ENCODE measurements around the gene ZGRF1.
"Not testable (repeated sequence)": the region's sequence is repeated elsewhere in the genome, so short reads cannot be mapped to it uniquely, and the experiment has no call there.

ZGRF1 gene

DNA sequence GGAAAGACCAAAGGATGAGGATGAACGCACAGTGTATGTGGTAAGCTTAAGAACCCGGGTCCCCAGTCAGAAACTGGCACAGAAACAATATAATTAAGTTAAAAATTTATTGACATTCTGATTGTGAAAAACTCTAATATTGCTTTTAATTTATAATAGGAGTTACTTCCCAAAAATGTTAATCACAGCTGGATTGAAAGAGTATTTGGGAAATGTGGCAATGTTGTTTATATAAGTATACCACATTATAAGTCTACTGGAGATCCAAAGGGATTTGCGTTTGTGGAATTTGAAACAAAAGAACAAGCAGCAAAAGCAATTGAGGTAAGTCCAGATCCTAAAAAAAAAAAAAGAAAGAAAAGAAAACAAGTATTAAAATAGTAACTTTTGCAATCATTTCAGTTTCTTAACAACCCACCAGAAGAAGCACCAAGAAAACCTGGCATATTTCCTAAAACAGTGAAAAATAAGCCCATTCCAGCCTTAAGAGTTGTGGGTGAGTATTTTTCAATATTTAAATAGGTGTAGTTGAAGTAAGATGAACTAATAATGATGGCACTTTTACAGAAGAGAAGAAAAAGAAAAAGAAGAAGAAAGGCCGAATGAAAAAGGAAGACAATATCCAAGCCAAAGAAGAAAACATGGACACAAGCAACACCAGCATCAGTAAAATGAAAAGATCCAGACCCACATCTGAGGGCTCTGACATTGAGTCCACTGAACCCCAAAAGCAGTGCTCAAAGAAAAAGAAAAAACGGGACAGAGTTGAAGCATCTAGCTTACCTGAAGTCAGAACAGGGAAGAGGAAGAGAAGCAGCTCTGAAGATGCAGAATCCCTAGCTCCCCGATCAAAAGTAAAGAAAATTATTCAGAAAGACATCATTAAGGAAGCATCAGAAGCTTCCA, 10.2 kb upstream of the ZGRF1 start:
- DNase-seq = no peak
- Histone ChIP-seq H4K20me1 (ENCODE audit: insufficient read depth, low read length) (no peaks in the 10 kb centered on the region), H3K4me3 (ENCODE audit: low read length) (no peak overlapping the region), H3K27ac (ENCODE audit: low read length) (no peak overlapping the region), H3F3A (ENCODE audit: insufficient read depth, low read length) (peaks cover 20% of the 10 kb centered on the region), H3K9me3 (replicated peaks; ENCODE audit: insufficient read depth, low read length) (no peaks in the 10 kb centered on the region), H3K27me3 (replicated peaks; ENCODE audit: insufficient read depth, low read length) (no peaks in the 10 kb centered on the region), H3K36me3 (replicated peaks; ENCODE audit: insufficient read depth, low read length) (peaks cover 13% of the 10 kb centered on the region), H3K4me2 (ENCODE audit: low read depth, low read length) (no peak overlapping the region), H2AFZ (ENCODE audit: low read length) (no peak overlapping the region), H3K9ac (ENCODE audit: low read length) (no peak overlapping the region), H3K4me1 (ENCODE audit: low read length) (peaks cover 10% of the 10 kb centered on the region; the same call in 1 of the 2 replicates), H3K79me2 (ENCODE audit: low read length) (peaks cover 5% of the 10 kb centered on the region; the same call in 1 of the 2 replicates), H3K9me2 (replicated peaks; ENCODE audit: insufficient read depth, low read length) (no peaks in the 10 kb centered on the region)
- TF ChIP-seq, protein P1, sequence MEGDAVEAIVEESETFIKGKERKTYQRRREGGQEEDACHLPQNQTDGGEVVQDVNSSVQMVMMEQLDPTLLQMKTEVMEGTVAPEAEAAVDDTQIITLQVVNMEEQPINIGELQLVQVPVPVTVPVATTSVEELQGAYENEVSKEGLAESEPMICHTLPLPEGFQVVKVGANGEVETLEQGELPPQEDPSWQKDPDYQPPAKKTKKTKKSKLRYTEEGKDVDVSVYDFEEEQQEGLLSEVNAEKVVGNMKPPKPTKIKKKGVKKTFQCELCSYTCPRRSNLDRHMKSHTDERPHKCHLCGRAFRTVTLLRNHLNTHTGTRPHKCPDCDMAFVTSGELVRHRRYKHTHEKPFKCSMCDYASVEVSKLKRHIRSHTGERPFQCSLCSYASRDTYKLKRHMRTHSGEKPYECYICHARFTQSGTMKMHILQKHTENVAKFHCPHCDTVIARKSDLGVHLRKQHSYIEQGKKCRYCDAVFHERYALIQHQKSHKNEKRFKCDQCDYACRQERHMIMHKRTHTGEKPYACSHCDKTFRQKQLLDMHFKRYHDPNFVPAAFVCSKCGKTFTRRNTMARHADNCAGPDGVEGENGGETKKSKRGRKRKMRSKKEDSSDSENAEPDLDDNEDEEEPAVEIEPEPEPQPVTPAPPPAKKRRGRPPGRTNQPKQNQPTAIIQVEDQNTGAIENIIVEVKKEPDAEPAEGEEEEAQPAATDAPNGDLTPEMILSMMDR (IDR thresholded peaks at IDR 0.05; ENCODE audit: low read length) = no peak

DNA sequence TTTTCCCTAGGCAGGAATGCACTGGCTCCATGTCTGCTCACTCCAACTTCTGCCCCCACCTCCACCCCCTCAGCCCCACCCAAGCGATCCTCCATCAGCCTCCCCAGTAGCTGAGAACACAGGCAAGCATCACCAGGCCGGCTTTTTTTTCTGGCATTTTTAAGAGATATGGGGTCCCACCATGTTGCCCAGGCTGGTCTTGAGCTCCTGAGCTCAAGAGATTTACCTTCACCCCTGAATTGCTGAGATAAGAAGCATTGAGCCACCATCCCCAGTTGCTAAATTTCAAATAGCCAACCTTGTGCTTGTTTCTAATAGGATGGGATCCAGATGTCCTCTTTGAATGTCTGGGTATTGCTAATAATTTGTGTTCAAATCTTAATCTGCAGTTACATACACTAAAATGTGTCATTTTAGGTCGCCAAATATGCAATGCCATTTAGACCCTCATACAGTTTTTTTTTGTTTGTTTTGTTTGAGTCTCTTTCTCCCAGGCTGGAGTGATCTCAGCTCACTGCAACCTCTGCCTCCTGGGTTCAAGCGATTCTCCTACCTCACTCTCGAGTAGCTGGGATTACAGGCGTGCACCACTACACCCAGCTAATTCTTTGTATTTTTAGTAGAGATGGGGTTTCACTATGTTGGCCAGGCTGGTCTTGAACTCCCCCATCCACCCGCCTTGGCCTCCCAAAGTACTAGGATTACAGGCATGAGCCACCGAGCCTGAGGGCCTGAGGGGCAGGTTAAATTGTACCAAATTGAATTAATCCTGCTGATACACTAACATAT, 9.0 kb upstream of the ZGRF1 start:
- H3F3A ChIP-seq (ENCODE audit: insufficient read depth, low read length) = peaks cover 24% of the 10 kb centered on the region
- no peak overlapping the region for H3K9ac ChIP-seq (ENCODE audit: low read length)
- H3K4me2 ChIP-seq (ENCODE audit: low read depth, low read length) = no peak overlapping the region
- peaks cover 10% of the 10 kb centered on the region; the same call in 1 of the 2 replicates for H3K4me1 ChIP-seq (ENCODE audit: low read length)
- peaks cover 7% of the 10 kb centered on the region; the same call in 1 of the 2 replicates for H3K36me3 ChIP-seq (replicated peaks; ENCODE audit: insufficient read depth, low read length)
- no peaks in the 10 kb centered on the region for H3K27me3 ChIP-seq (replicated peaks; ENCODE audit: insufficient read depth, low read length)
- H3K9me3 ChIP-seq (replicated peaks; ENCODE audit: insufficient read depth, low read length) = no peaks in the 10 kb centered on the region
- H4K20me1 ChIP-seq (ENCODE audit: insufficient read depth, low read length) = no peaks in the 10 kb centered on the region
- H3K4me3 ChIP-seq (ENCODE audit: low read length) = no peak overlapping the region
- peaks cover 5% of the 10 kb centered on the region; the same call in 1 of the 2 replicates for H3K79me2 ChIP-seq (ENCODE audit: low read length)
- no peak overlapping the region for H2AFZ ChIP-seq (ENCODE audit: low read length)
- H3K27ac ChIP-seq (ENCODE audit: low read length) = no peak overlapping the region
- TF ChIP-seq, protein P1 (IDR thresholded peaks at IDR 0.05; ENCODE audit: low read length) = no peak
- TF ChIP-seq EZH2phosphoT487 (IDR thresholded peaks at IDR 0.05; ENCODE audit: low read length) (no peak), EZH2 (optimal IDR thresholded peaks at IDR 0.05; ENCODE audit: low read depth, low read length) (no peak)
- no peak for DNase-seq
- no peaks in the 10 kb centered on the region for H3K9me2 ChIP-seq (replicated peaks; ENCODE audit: insufficient read depth, low read length)

DNA sequence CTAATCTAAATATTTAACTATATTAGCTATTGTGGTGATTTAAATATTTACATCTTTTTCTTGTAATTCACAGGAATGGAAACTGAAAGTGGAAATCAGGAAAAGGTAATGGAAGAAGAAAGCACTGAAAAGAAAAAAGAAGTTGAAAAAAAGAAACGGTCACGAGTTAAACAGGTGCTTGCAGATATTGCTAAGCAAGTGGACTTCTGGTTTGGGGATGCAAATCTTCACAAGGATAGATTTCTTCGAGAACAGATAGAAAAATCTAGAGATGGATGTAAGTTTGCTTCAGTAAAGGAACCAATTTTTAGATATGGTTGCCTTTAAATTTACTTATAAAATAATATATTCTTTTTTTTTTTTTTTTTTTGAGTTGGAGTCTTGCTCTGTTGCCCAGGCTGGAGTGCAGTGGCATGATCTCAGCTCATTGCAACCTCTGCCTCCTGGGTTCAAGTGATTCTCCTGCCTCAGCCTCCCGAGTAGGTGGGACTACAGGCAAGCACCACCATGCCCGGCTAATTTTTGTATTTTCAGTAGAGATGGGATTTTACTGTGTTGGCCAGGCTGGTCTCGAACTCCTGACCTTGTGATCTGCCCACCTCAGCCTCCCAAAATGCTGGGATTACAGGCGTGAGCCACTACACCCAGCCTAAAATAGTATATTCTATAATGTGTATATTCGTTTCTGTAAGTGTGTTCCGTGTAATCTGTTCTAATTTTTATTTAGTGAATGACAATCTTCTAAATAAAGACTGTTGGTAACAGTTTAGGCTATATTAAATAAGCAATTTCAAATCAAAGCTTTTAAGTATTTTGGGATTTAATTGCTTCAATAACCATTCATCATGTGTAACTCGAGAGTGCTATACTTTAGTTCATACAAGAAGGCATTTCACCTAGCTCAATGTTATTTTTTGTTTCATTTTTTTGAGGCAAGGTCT, 8.2 kb upstream of the ZGRF1 start:
- H3K27ac ChIP-seq (ENCODE audit: low read length); H3K9me2 ChIP-seq (replicated peaks; ENCODE audit: insufficient read depth, low read length); H3K4me3 ChIP-seq (ENCODE audit: low read length); H3K27me3 ChIP-seq (replicated peaks; ENCODE audit: insufficient read depth, low read length); H4K20me1 ChIP-seq (ENCODE audit: insufficient read depth, low read length); H3K4me1 ChIP-seq (ENCODE audit: low read length); H3K9ac ChIP-seq (ENCODE audit: low read length); H3K9me3 ChIP-seq (replicated peaks; ENCODE audit: insufficient read depth, low read length); H2AFZ ChIP-seq (ENCODE audit: low read length); H3K36me3 ChIP-seq (replicated peaks; ENCODE audit: insufficient read depth, low read length): not testable (repeated sequence)
- peaks cover 14% of the 10 kb centered on the region for H3K79me2 ChIP-seq (ENCODE audit: low read length)
- peaks cover 24% of the 10 kb centered on the region for H3F3A ChIP-seq (ENCODE audit: insufficient read depth, low read length)
- peak; percentile 13 for DNase-seq
- 0 out of 2 replicates have a peak overlapping the region, but pooled peaks have one; percentile 19 for H3K4me2 ChIP-seq (ENCODE audit: low read depth, low read length)
